CD4-positive, CD25-positive, alpha-beta regulatory T cell (primary cell): ENCODE measurements around the gene TMBIM1. TPM values are rescaled to one million over a fixed set of nuclear protein-coding genes. Genes with fewer than 3 reads are reported as not detected.

ENCODE experiments used
- ATAC-seq, 2 donors: fragments of 150-1000 bp; cut with Tn5 transposase; one replicate each; pipeline ENCODE4 v1.10.0; 2021; ENCODE audit warnings: low read depth in 2 of 2, moderate number of reproducible peaks in 2 of 2, moderate library complexity in 1 of 2
- DNase-seq, 3 donors: peaks; one replicate each; pipeline versions ENCODE4 v3.0.0 to v3.0.0-alpha.2; 2012 to 2022; ENCODE audit warnings: mixed read lengths in 1 of 3
- H3K27ac ChIP-seq: one replicate; pipeline ENCODE4 v1.7.0; 2013; ENCODE audit warnings: mild to moderate bottlenecking, low read length; ENCODE audit not compliant: insufficient read depth, poor library complexity, severe bottlenecking
- H3K27me3 ChIP-seq: one replicate; pipeline ENCODE4 v1.7.0; 2013; ENCODE audit warnings: low read length; ENCODE audit not compliant: control insufficient read depth, insufficient read depth
- H3K36me3 ChIP-seq: one replicate; pipeline ENCODE4 v1.7.0; 2013; ENCODE audit warnings: mild to moderate bottlenecking, low read length, moderate library complexity; ENCODE audit not compliant: control insufficient read depth, insufficient read depth
- H3K4me1 ChIP-seq: 2 replicates; pipeline ENCODE4 v1.7.0; 2013; ENCODE audit warnings: mild to moderate bottlenecking, low read length; ENCODE audit not compliant: insufficient read depth, control insufficient read depth, poor library complexity, severe bottlenecking
- H3K4me3 ChIP-seq: one replicate; pipeline ENCODE4 v1.7.0; 2013; ENCODE audit warnings: low read depth, mild to moderate bottlenecking, low read length, moderate library complexity
- H3K9me3 ChIP-seq, 2 experiments: 1 replicate in 1 of 2; 2 replicates in 1 of 2; pipeline ENCODE4 v1.7.0; 2013; ENCODE audit warnings: low read length in 2 of 2, mild to moderate bottlenecking in 1 of 2, moderate library complexity in 1 of 2; ENCODE audit not compliant: control insufficient read depth in 2 of 2
- H3K27ac Mint-ChIP-seq, 3 donors: one replicate each; pipeline ENCODE4 v1.8.0; 2020 to 2022; ENCODE audit warnings: mild to moderate bottlenecking in 3 of 3, mixed read lengths in 3 of 3, moderate library complexity in 2 of 3
- H3K27me3 Mint-ChIP-seq: one replicate; pipeline ENCODE4 v1.8.0; 2022; ENCODE audit warnings: mild to moderate bottlenecking, mixed read lengths
- H3K36me3 Mint-ChIP-seq: one replicate; pipeline ENCODE4 v1.8.0; 2020; ENCODE audit warnings: mixed read lengths
- H3K4me1 Mint-ChIP-seq, 4 donors: one replicate each; pipeline ENCODE4 v1.8.0; 2020 to 2022; ENCODE audit warnings: mixed read lengths in 4 of 4, mild to moderate bottlenecking in 1 of 4
- H3K4me3 Mint-ChIP-seq, 4 donors: one replicate each; pipeline ENCODE4 v1.8.0; 2020 to 2022; ENCODE audit warnings: mild to moderate bottlenecking in 4 of 4, mixed read lengths in 4 of 4, moderate library complexity in 3 of 4
- H3K9me3 Mint-ChIP-seq, 7 donors: one replicate each; pipeline ENCODE4 v1.8.0; 2020 to 2022; ENCODE audit warnings: mixed read lengths in 7 of 7, mild to moderate bottlenecking in 3 of 7, moderate library complexity in 2 of 7
- polyA plus RNA-seq, 4 donors: library from polyadenylated mRNA; unstranded; fragments of 300-500 nt; fragmentation: Illumina TruSeq; gene quantifications; one replicate each; pipeline ENCODE4 v1.2.3, GENCODE V29; 2021
- total RNA-seq: library from RNA; stranded (reverse); gene quantifications from one replicate; pipeline ENCODE4 v1.2.3, GENCODE V29; 2022

TMBIM1 gene
- total and polyA plus RNA-seq, 5 donors from 2014 or later, result 96.4 to 180 (median 162) TPM

GRCh38 chr2:218306184-218306920, 14.0 kb upstream of the TMBIM1 start:
- H3K4me1 Mint-ChIP-seq, result peaks cover 3 to 7% (median 3%) of the 10 kb centered on the region in 4 donors
- no peaks in the 10 kb centered on the region for H3K36me3 Mint-ChIP-seq
- peaks cover 2% of the 10 kb centered on the region for H3K4me1 ChIP-seq
- H3K27me3 Mint-ChIP-seq, result peaks cover 7% of the 10 kb centered on the region
- no peak overlapping the region for H3K27ac Mint-ChIP-seq
- no peaks in the 10 kb centered on the region for H3K27me3 ChIP-seq
- H3K9me3 ChIP-seq, result no peaks in the 10 kb centered on the region
- no peak overlapping the region for H3K27ac ChIP-seq
- no peak overlapping the region for H3K4me3 Mint-ChIP-seq
- H3K4me3 ChIP-seq, result no peak overlapping the region
- ATAC-seq (no peak), DNase-seq (no peak)
- H3K9me3 Mint-ChIP-seq, result no peaks in the 10 kb centered on the region
- H3K36me3 ChIP-seq, result no peaks in the 10 kb centered on the region

- H3K27ac Mint-ChIP-seq, result peak overlapping the region in 2 of 3 donors; percentile 5 to 23
- H3K36me3 ChIP-seq, result no peaks in the 10 kb centered on the region
Measured at GRCh38 chr2:218305383-218305782, 13.1 kb upstream of the TMBIM1 start.

GRCh38 chr2:218301176-218301819, 9.0 kb upstream of the TMBIM1 start:
- no peaks in the 10 kb centered on the region for H3K36me3 ChIP-seq
- H3K27ac ChIP-seq, result no peak overlapping the region
- no peaks in the 10 kb centered on the region for H3K9me3 ChIP-seq
- H3K4me1 Mint-ChIP-seq, result peaks cover 5 to 10% (median 6%) of the 10 kb centered on the region in 4 donors
- H3K36me3 Mint-ChIP-seq, result no peaks in the 10 kb centered on the region
- DNase-seq (peak; percentile 75 to 92 (median 86)), ATAC-seq (peak; percentile 90 to 92)
- H3K27me3 Mint-ChIP-seq, result peaks cover 8% of the 10 kb centered on the region
- H3K27me3 ChIP-seq, result no peaks in the 10 kb centered on the region
- H3K27ac Mint-ChIP-seq, result peak overlapping the region in 2 of 3 donors; percentile 59 to 66
- H3K4me3 ChIP-seq, result no peak overlapping the region
- H3K4me1 ChIP-seq, result peaks cover 6% of the 10 kb centered on the region
- no peak overlapping the region for H3K4me3 Mint-ChIP-seq
- no peaks in the 10 kb centered on the region for H3K9me3 Mint-ChIP-seq

More at GRCh38 chr2:218305383-218305782, 13.1 kb upstream of the TMBIM1 start:
- Histone ChIP-seq H3K9me3 (no peaks in the 10 kb centered on the region), H3K4me3 (no peak overlapping the region), H3K27ac (no peak overlapping the region), H3K4me1 (peaks cover 6% of the 10 kb centered on the region), H3K27me3 (no peaks in the 10 kb centered on the region)
- Mint-ChIP-seq H3K9me3 (no peaks in the 10 kb centered on the region), H3K4me1 (peaks cover 5 to 10% (median 6%) of the 10 kb centered on the region in 4 donors), H3K27me3 (peaks cover 8% of the 10 kb centered on the region), H3K36me3 (no peaks in the 10 kb centered on the region), H3K4me3 (no peak overlapping the region)
- no peak for DNase-seq
- no peak for ATAC-seq

DNA sequence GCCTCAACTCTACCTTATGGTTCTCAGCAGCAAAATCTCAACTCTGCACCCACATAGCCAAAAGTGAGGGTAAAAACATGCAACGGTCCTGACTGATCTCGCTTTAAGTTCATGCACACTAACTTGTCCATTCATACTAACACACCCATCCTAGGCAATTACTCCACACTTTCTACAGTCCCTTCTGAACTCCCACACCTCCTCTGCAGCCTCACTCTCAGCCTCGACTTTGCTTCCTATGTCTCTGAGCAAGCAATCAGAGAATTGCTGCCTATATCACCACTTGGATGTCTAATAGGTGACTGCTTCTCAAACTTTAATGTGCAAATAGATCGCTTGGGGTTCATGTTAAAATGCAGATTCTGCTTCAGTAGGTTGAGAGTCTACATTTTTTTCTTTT, 7.8 kb upstream of the TMBIM1 start:
- peaks cover 6% of the 10 kb centered on the region for H3K4me1 ChIP-seq
- H3K27me3 Mint-ChIP-seq, result peaks cover 4% of the 10 kb centered on the region
- DNase-seq, result no peak
- no peaks in the 10 kb centered on the region for H3K27me3 ChIP-seq
- H3K36me3 ChIP-seq, result no peaks in the 10 kb centered on the region
- H3K4me3 Mint-ChIP-seq, result no peak overlapping the region
- H3K4me1 Mint-ChIP-seq, result peaks cover 5 to 13% (median 7%) of the 10 kb centered on the region in 4 donors
- H3K27ac Mint-ChIP-seq, result peak overlapping the region in 1 of 3 donors; percentile 62
- no peaks in the 10 kb centered on the region for H3K9me3 Mint-ChIP-seq
- H3K4me3 ChIP-seq, result no peak overlapping the region
- H3K27ac ChIP-seq, result no peak overlapping the region
- no peaks in the 10 kb centered on the region for H3K36me3 Mint-ChIP-seq
- no peaks in the 10 kb centered on the region for H3K9me3 ChIP-seq
- no peak for ATAC-seq

GRCh38 chr2:218298314-218298875, 6.1 kb upstream of the TMBIM1 start:
- H3K27me3 Mint-ChIP-seq, result peaks cover 4% of the 10 kb centered on the region
- Histone ChIP-seq H3K9me3 (no peaks in the 10 kb centered on the region), H3K4me1 (peaks cover 11% of the 10 kb centered on the region), H3K4me3 (no peak overlapping the region), H3K27me3 (no peaks in the 10 kb centered on the region), H3K36me3 (no peaks in the 10 kb centered on the region), H3K27ac (no peak overlapping the region)
- H3K4me3 Mint-ChIP-seq, result peak overlapping the region in 2 of 4 donors; percentile 38 to 41
- H3K27ac Mint-ChIP-seq, result no peak overlapping the region
- H3K4me1 Mint-ChIP-seq, result peaks cover 6 to 29% (median 13%) of the 10 kb centered on the region in 4 donors
- DNase-seq (no peak), ATAC-seq (no peak)
- H3K9me3 Mint-ChIP-seq, result no peaks in the 10 kb centered on the region
- H3K36me3 Mint-ChIP-seq, result no peaks in the 10 kb centered on the region

DNA sequence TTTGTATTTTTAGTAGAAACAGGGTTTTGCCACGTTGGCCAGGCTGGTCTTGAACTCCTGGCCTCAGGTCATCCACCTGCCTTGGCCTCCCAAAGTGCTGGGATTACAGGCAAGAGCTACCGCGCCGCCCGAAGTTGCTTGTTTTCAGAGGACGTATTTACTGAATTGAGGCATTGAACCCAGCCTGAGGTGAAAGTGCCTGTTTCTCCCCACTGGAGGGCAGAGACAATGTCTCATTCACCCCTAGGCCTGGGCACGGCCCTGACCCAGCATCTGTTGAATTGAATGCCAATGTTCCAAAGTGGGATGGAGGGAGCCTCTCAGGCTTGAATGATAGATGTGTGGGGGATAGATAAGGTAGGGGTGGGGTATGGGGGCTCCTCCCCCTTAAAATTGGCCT, 4.5 kb upstream of the TMBIM1 start:
- peaks cover 12 to 33% (median 18%) of the 10 kb centered on the region in 4 donors for H3K4me1 Mint-ChIP-seq
- H3K27ac ChIP-seq, result no peak overlapping the region
- H3K4me3 Mint-ChIP-seq, result peak overlapping the region in 1 of 4 donors; percentile 51
- H3K36me3 ChIP-seq, result no peaks in the 10 kb centered on the region
- H3K36me3 Mint-ChIP-seq, result no peaks in the 10 kb centered on the region
- H3K4me3 ChIP-seq, result no peak overlapping the region
- DNase-seq, result no peak
- H3K27me3 Mint-ChIP-seq, result peaks cover 4% of the 10 kb centered on the region
- H3K9me3 Mint-ChIP-seq, result no peaks in the 10 kb centered on the region
- no peaks in the 10 kb centered on the region for H3K27me3 ChIP-seq
- peaks cover 21% of the 10 kb centered on the region for H3K4me1 ChIP-seq
- H3K9me3 ChIP-seq, result no peaks in the 10 kb centered on the region
- no peak for ATAC-seq
- no peak overlapping the region for H3K27ac Mint-ChIP-seq

DNA sequence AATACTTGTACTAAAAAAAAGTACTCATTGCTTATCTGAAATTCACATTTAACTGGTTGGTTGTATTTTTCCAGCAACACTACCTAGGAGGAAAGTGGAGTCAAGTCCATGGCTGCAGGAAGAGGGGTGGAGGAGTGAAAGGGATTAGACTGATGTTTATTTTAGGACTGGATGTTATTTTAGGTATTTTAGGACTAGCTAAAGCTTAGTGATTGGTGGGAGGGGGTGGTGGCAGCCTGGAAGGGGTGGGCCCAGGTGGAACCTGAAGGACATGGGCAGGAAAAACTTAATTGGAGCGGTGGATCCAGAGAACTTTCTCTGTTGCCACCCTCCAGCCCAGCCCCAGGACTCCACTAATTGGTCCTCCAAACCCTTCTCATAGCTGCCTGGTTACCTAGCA, 3.9 kb upstream of the TMBIM1 start:
- H3K27ac Mint-ChIP-seq, result peak overlapping the region in 2 of 3 donors; percentile 6 to 22
- no peak for ATAC-seq
- H3K4me1 ChIP-seq, result peaks cover 23% of the 10 kb centered on the region

More for the DNA sequence above, 3.9 kb upstream of the TMBIM1 start:
- Mint-ChIP-seq H3K4me3 (peak overlapping the region in 1 of 4 donors; percentile 44), H3K27me3 (no peaks in the 10 kb centered on the region), H3K4me1 (peaks cover 7 to 31% (median 13%) of the 10 kb centered on the region in 4 donors), H3K36me3 (no peaks in the 10 kb centered on the region), H3K9me3 (no peaks in the 10 kb centered on the region)
- Histone ChIP-seq H3K9me3 (no peaks in the 10 kb centered on the region), H3K27me3 (no peaks in the 10 kb centered on the region), H3K27ac (no peak overlapping the region), H3K4me3 (no peak overlapping the region), H3K36me3 (no peaks in the 10 kb centered on the region)
- DNase-seq, result no peak
